HG03175 (cell line): ENCODE results near the gene SLC6A9.

Source experiments
- ATAC-seq: cut with Tn5 transposase; IDR thresholded peaks from one replicate; pipeline ENCODE4 v1.9.1; 2021; ENCODE audit warnings: mild to moderate bottlenecking, moderate library complexity; ENCODE audit not compliant: unreplicated experiment

The SLC6A9 gene

GRCh38 chr1:44049839-44050238 is 18.6 kb upstream of the SLC6A9 start:
- ATAC-seq, result no peak

GRCh38 chr1:44048532-44049215 is 17.4 kb upstream of the SLC6A9 start:
- ATAC-seq, result no peak

GRCh38 chr1:44047131-44047530 is 15.9 kb upstream of the SLC6A9 start:
- ATAC-seq, result no peak

GRCh38 chr1:44045064-44045463 is 13.8 kb upstream of the SLC6A9 start:
- no peak for ATAC-seq

- ATAC-seq, result no peak
These were observed 13.0 kb upstream of the SLC6A9 start for GRCh38 chr1:44044071-44044801.

- no peak for ATAC-seq
These were observed 12.2 kb upstream of the SLC6A9 start for GRCh38 chr1:44043176-44044070.

GRCh38 chr1:44040846-44041245 is 9.6 kb upstream of the SLC6A9 start:
- no peak for ATAC-seq

GRCh38 chr1:44040418-44040817 is 9.2 kb upstream of the SLC6A9 start:
- ATAC-seq, result no peak

- no peak for ATAC-seq
These were observed 7.8 kb upstream of the SLC6A9 start for GRCh38 chr1:44038876-44039657.

GRCh38 chr1:44037154-44037553 is 5.9 kb upstream of the SLC6A9 start:
- no peak for ATAC-seq

GRCh38 chr1:44036409-44037139 is 5.3 kb upstream of the SLC6A9 start:
- ATAC-seq, result peak; percentile 43

- ATAC-seq, result no peak
These were observed 4.6 kb upstream of the SLC6A9 start for GRCh38 chr1:44035726-44036408.

- ATAC-seq, result no peak
These were observed 3.9 kb upstream of the SLC6A9 start for GRCh38 chr1:44034976-44035716.

- no peak for ATAC-seq
These were observed 3.2 kb upstream of the SLC6A9 start for GRCh38 chr1:44034423-44034822.

- no peak for ATAC-seq
These were observed 2.5 kb upstream of the SLC6A9 start for GRCh38 chr1:44033756-44034155.

- no peak for ATAC-seq
These were observed 1.8 kb upstream of the SLC6A9 start for GRCh38 chr1:44033041-44033575.

GRCh38 chr1:44032170-44032790 is 1.0 kb upstream of the SLC6A9 start:
- no peak for ATAC-seq

- ATAC-seq, result peak; percentile 20
These were observed 534 bp downstream of the SLC6A9 start for GRCh38 chr1:44030605-44031251.
